NOMO-1 (cell line): ENCODE measurements around the gene CDH8.

ENCODE experiments used
- DNase-seq, 2 experiments: peaks; one replicate each; lab custom pipeline; 2025; ENCODE audit not compliant: unreplicated experiment in 2 of 2; lab: John Stamatoyannopoulos, UW

Gene CDH8

DNA sequence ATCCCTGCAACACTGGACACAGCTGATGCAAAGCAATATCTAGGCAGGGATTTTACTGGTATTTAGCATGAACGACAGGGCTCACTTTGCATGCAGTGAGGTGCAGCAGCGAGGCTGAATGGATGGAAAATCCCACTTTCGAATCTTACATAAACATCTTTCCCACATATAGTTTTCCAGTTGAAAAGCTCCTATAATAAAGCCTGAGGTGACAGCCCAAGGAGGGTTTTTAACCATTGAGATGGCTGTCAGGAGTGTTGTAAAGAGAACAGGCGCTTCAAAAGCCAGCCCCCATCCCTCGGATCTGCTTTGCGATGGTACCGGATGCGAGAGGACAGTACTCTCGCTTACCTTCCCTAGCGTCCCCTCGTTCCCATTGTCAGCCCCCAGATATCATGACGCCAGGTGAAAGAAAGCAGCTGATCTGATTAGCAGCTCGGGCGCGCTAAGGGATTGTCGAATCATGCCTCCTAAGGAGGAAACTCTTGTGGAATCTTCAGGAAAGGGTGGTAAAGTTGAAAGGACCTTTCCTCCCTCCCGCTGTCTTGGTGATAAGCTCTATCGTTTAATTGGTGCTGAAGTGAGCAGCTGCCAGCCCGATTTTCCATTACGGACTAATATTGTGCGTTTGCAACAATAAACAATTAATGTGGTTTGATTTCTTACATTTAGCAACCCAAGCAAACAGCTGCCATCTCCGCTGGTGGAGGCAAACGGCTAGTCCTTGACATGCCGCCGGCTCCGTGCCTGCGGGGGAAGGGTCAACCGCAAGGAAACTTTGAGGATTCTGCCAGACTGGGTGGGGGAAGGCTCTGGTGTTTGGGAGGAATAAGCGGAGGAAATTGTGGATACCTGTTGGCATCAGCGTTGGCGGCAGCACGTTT, 1.8 kb downstream of the CDH8 start:
- no peak for DNase-seq

DNA sequence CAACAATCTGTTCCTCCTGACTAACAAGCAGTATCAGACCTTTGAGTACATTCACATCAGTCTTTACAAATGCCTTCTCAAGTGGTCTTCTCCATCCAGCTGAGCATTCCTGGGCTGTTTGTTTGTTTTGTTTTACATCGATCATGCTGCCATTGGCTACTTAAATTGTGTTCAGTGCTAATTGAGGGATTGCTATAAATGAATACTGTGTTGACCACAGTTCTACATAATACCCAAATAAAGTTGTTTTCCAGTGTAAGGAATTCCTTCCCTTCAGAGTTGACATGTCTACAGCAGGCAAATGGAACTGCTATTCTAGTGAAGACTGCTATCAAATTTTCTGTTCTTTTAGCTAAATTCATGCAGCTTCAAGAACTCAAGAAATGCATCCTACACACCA, 3.2 kb downstream of the CDH8 start:
- no peak for DNase-seq

DNA sequence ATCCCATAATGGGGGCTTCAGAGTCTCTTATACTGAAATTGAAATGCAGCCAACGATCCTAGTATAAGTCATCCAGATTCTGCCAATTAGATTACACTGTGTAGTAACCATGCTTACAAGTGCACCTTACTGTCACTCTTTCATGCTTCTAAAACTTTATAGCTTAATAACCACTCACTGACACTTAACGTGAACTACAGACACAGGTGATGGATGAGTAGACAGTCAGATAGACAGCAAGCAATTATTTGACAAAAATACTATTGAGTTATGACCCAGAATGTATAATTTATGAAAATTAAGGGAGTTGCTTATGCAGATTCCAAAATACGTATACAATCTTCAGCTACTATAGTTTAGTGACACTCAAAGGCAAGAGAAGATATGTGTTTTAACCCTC, 6.3 kb downstream of the CDH8 start:
- no peak for DNase-seq

DNA sequence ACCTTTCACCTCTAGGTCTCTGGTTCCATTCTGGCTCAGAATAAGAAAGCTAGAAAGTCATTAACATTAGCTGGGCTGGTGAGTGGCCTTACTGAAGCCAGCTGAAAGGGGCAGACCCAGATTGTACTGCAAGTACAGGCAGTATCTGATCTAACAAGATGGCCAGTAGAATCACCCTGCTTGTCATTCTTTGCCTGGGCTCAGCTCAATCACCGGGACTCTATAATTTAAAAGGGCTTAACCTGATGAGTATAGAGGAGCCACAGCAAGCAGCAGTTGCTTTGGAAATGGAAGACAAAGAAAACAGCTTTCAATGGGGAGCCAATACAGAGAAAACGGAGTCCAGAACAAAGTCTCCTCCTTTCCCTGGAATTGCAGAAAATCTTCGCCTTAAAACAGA, 13.6 kb downstream of the CDH8 start:
- no peak for DNase-seq

DNA sequence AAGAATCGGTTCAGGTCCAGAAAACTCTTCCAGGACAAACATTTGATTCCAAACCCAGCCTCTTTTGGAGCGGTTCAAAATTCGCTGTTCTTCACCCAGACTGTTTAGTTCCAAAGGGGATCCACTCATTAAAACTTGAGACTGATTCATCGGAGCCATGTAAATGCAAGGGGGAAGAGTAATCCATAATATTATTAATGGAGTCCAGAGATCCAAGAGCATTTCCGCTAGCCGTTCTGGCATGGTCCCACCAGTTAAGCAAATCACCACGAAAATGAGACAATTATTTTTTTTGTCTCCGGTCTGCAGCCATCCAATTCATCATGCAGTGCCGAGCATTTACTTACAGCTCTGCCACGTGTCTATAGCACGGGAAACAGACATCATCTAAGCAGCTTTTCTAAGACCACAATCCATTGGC, 15.1 kb downstream of the CDH8 start:
- DNase-seq: no peak

DNA sequence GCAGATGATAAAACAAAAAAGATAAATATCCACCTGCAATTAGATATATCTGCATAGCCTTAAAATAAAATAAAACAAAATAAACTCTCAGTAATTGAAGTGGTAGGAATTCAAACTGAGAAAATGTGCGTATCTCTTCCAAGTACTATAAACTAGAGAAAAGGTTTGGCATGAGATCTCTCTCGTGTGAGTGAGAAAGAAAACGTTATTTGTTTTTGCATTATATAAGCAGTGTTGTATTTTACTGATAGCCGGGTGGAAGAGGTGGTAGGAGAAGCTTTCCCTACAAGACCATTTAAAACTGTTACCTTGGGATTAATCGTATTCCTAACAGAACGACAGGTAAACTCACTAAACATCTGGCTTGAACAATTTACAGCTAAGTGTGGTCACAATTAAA, 15.6 kb downstream of the CDH8 start:
- no peak for DNase-seq

DNA sequence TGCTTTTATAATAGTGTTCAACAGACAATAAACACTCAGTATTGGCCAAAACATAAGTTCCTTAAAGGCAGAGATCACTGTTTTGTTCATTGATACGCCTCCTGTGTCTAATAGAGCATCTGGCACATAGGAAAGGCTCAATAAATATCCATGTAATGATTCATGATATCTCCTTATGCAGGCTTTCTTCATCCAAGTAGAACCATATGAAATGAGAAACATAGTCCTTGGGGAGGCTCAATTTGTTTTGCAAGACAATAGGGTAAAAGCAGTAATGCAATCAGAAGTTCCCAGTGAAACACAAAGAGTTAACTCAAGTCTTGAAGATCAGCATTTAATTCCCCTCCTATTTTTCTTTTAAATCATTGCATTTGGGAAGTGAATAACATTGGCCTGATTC, 16.4 kb downstream of the CDH8 start:
- DNase-seq: no peak

DNA sequence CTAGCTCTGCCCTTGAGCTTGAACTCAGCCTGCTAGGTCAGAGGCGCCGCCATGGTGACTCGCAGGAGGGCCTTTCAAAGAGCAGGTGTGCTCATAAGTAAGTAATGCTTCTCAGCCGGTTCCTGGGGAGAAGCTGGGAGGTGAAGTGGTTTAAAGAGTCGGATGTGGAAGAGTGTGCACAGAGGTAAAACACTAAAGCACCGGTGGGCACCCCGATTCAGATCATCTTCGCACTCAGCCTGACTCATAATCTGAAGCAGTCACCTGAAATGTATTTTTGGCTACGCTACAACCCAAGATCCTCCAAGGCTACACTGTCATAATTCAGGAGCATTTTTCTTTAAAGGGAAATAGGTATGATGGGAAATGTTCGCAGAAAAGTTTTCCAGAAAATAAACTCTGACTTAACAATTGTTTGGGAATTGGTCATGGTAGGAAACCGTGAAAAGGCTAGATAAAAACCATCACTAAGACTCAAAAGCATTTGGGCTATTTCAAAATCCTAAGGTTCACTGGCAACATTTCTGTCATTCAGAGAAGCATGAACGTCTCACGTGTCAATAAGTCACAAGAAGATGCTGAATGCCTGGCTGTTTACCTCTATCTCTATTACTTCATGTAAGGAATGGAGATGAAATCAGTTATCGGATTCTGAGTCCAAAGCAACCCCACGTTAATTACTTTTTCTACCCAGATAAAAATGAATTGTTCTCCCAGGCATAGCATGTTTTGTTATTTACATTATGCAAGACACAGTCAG, 17.8 kb downstream of the CDH8 start:
- DNase-seq: no peak

DNA sequence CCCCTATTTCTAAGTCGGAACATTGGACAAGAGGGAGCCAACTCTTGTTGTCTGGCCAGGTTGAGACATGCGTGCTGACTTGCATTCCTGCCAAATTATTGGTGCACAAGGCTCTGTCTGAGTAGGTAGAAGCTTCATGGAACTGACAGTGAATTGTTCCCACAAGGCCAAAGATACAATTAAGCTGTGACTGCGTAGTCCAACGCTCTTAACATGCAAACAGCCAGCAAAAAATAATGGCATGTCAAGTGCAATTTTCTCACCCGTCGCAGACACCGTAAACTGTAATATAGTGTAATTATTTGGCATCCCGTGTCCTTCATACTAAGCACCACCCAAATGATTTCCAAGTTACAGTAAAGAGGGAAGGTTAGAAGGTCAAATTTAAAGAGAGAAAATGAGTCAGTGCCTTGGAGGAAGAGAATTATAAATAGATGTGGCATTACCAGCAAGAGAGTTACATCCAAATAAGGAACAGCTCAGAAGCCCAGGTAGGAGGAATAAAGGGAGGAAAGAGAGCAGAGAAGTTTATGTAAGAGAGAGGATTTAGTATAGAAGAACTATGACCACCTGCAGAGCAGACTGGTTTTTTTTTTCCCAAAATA, 21.8 kb downstream of the CDH8 start:
- no peak for DNase-seq

DNA sequence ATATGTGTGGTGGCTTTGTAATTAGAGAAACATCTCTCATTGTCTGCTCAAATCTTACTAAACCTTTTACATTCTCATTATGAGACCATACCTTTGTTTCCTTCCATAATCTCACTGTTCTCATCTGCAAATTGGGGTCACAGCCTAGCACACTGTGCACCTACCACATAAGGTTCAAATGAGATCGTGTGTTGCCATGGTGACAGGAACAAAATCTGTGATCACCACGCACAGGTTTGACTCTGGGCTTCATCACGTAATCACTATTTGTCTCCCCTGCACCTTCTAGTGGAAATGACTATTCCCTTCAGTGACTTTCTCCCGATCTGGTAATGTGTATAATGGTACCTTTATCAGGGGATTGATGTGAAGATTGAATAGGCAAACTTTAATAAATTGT, 26.1 kb downstream of the CDH8 start:
- no peak for DNase-seq

DNA sequence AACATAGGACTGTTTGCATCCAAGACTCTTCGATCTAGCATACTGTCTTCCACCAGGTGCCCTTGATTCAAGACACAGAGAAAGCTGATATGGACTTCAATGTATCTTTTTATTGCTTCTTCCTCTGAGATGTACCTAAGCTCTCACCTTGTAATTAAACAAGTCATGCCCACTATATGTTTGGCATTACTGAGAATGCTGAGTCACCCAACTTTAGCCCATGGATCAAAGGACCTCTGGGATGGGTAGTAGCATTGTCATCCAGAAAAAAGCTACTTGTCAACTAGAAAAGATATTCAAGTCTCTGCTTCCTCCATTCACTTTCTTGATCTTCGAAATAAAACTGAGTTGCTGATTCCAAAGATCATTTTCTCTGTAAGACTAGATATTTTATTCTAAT, 37.8 kb downstream of the CDH8 start:
- no peak for DNase-seq

DNA sequence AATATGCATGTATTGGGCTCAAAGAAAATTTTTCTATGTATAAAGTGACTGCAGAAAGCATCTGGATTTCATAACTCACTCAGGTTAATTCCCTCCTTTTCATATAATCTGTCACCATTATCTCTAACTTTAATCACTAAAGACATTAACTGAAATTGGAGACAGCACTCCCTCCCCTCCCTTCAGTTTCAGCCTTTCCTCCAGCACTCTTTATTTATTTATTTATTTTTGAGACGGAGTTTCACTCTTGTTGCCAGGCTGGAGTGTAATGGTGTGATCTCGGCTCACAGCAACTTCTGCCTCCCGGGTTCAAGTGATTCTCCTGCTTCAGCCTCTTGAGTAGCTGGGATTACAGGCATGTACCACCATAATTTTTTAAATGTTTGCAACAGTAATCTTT, 43.1 kb downstream of the CDH8 start:
- no peak for DNase-seq

DNA sequence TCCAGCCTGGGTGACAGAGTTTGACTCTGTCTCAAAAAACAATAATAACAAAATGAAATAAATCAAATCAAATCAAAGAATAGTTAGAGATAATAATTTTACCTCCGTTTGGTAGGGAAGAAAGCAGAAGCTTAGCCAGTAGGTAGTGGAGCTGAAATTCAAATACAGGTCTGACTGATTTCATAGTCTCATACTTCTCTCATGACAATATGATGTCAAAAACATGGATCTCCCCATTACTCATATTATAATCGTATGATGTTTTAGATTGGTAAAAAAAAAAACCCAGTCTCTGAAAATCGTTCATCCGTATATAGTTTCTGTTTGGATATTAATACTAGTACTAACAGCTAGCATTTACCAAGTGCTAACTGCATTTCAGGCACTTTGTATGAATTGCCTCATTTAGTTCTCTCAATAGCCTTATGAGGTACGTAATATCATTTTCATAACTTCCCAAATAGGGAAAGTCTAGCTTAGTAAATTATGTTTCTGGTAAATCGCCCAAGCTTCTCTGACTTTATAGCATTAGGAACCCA, 48.7 kb downstream of the CDH8 start:
- no peak for DNase-seq

DNA sequence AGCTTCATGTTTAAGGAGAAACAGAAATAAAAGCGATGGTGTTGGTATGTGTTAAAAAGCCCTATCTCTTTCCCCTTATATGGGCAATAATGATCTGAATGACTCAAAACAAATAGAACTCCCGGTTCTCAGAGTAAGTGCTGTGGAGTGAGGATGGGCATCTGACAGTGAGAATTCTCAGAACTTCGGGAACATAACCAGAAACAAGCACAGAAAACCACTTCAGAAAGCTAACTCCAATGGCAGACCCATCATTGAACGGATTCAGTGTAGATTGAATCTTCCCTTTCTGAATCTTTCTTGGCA, 67.2 kb downstream of the CDH8 start:
- no peak for DNase-seq

DNA sequence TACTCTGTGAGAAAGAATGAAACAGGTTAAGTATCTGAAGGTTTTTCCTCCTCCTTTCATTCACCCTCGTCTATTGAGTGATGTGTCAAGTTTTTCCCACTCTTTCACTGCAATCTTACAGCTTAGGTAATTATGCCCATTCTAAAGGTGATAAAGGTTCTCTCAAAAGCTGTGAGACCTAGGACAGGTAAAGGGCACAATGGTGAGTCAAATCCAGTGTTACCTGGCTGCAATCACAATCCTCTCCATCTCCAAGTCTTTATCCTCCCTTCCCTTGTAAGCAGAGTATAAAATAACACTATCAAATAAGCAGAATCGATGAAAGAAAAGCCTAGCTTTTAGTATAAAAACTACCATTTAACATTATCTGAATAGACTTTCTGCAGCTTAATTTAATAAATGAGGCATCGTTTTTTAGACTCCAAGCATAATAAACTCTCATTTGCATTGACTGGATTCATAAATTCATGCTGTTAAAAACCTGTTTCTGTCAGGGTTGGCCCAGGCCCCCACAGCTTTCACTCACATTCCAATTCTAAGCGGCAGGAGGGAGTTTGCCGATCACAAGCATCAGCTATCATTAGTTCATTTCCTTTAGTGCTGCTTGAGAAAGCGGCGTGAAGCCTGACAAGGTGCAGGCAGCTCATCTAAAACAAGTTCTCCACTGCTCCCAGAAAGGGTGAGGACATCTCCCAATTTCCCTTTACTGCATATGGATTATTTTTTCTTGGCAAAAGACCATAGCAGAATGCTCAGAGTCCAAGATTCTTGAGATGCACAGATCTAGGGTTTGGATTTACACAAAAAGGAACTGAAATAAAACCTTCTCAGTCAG, 67.8 kb downstream of the CDH8 start:
- no peak for DNase-seq

DNA sequence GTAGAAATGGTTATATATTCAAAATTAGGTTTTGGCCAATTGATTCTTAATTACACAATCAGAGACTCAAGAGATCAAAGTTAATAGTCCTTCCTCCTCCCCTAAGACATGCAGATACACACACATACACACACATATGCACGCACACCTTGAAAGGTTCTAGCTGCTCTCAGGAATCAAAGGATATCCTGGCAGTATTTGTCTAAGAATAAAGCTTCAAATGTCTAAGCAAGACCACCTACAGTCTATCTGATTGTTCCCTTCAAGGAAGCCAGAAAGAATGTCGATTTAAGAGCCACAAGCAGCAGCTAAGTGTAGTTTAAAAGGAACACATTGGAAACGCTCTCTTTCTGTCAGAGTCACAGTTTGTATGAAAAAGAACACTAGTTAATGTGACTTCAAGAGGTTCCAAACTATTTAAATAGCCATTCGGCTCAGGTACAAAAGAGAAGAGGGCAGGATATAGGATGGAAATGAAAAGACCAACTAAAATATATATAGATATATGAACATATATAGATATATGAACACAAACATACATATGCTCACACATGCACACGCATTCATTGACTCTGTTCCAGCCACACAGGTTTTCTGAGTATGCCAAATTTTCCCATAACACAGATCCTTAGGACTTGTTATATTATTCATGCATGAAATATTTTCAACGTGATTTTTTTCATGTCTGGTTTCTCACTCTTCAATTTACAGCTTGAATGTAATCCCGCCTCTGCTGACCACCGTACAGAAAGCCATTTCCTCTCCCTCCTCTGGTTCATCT, 79.0 kb downstream of the CDH8 start:
- DNase-seq: no peak

DNA sequence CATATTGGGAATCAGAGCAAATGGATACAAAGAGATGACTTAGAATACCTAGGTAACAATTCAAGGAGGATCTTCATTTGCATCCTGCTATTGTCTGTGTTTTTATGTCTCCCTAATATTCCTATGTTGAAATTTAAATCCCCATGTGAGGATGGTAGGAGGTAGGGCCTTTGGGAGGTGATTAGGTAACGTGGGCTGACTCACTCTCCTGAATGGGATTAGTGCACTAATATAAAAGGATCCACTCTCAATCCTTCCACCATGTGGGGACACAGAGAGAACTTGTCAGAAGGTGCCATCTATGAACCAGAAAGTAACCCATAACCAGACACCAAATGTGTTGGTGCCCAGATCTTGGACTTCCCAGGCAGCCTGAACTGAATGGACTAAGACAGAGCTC, 83.4 kb downstream of the CDH8 start:
- DNase-seq: no peak

DNA sequence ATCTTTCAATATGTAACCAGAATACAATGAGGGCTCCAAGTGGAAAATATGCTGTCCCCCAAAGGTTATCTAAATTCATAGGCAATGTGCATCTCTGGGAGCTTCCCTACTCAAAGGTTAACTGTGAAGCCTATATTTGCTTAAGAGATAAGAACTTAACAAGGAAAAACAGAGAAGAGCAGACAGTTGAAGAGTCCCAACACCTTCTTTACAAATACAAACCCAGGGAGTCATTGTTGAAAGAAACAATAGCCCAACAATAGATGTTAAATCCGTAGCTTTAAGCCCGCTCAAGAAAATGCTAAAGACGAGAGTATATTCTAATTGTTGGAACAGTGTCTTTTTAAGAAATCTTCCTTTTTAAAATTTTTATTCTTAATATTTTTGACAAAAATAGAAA, 87.8 kb downstream of the CDH8 start:
- DNase-seq: no peak

DNA sequence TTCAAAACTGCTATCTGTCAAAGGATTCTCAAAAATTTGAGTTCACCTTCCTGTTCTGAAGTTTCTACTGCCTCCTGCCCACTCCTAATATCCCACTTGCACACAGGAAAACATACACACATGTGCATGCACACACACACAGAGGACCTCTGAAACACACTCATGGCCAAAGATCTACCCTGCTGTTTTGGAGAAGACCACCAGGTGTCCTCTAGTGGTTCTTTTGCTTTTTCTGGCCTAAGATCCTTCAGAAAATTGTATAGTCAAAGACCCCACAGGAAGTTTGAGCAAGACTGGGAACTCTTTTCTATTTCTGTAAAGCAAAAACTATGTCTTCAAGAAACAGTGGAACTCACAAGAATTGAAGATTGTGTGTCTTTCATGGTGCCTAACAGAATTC, 90.2 kb downstream of the CDH8 start:
- no peak for DNase-seq

DNA sequence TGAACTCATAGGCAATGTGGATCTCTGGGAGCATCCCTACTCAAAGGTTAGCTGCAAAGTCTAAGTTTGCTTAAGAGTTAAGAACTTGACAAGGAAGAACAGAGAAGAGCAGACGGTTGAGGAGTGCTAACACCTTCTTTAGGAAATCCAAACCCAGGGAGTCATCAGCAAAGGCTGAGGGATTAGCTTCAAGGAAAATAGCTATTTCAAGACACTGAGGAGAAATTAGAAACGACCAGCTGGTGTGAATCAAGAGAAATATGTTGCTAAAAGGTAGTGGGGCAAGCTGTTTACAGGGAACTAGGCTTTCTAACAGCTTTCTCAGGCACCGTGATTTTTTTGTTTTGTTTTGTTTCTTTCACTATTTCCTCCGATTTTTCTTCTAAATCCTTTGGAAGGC, 90.7 kb downstream of the CDH8 start:
- DNase-seq: no peak
